HepG2 (cell line): Measurements from ENCODE around the gene SLFNL1. TPM values are rescaled to one million over a fixed set of nuclear protein-coding genes. Genes with fewer than 3 reads are reported as not detected.
A peak's percentile ranks its signal among the peaks of the same experiment; 100 is the strongest.

Source experiments
- ATAC-seq: fragments of 200-7000 bp; cut with Tn5 transposase; 3 replicates; pipeline ENCODE4 v1.9.1; 2020; ENCODE audit warnings: mild to moderate bottlenecking, moderate library complexity
- BruUV-seq: library from RNA; stranded (reverse); fragments of 400-500 nt; replicated peaks from 2 replicates; lab custom pipeline; 2021; lab: Mats Ljungman, UMichigan
- CTCF ChIA-PET: fragments of 300-600 bp; formaldehyde crosslinking; extraction: SDS; loops from one replicate; lab custom pipeline; 2021; ENCODE audit warnings: low total read pairs, inconsistent platforms, low intra/inter-chr PET ratio; lab: Yijun Ruan, JAX
- POLR2A ChIA-PET: fragments of 350-600 bp; sonication (Branson Sonifier 250); formaldehyde crosslinking; loops from one replicate; lab custom pipeline; 2020; ENCODE audit warnings: antibody characterized with exemption, inconsistent platforms; lab: Yijun Ruan, JAX
- DNase-seq: peaks from one replicate; pipeline ENCODE4 v3.0.0-alpha.2; 2015; ENCODE audit warnings: low spot score
- FAIRE-seq: peaks from 3 replicates; lab custom pipeline; 2011; peaks lifted over from hg19 to GRCh38; lab: Jason Lieb, UNC
- H2AFZ ChIP-seq: one replicate; pipeline ENCODE4 v1.6.1; 2011; ENCODE audit warnings: low read length, inconsistent platforms
- H3K27ac ChIP-seq: fragments of 300-600 bp; 3 replicates; pipeline ENCODE4 v1.8.0; 2011; ENCODE audit warnings: mixed run types, mild to moderate bottlenecking, mixed read lengths, low read length, inconsistent platforms; ENCODE audit not compliant: insufficient read depth; ENCODE audit errors: extremely low read length
- H3K27me3 ChIP-seq, 2 experiments: fragments of 200-600 bp in 1 of 2; 2 replicates in 1 of 2; 3 replicates in 1 of 2; pipeline versions ENCODE4 v1.6.0 to v1.8.0; 2011; ENCODE audit warnings: low read length in 2 of 2, mild to moderate bottlenecking in 2 of 2, moderate library complexity in 2 of 2, inconsistent platforms in 1 of 2; ENCODE audit not compliant: insufficient read depth in 2 of 2, control insufficient read depth in 1 of 2
- H3K36me3 ChIP-seq, 2 experiments: fragments of 200-600 bp in 1 of 2; replicated peaks in 1 of 2; 2 replicates in 1 of 2; 3 replicates in 1 of 2; pipeline versions ENCODE4 v1.5.1 to v1.8.0; 2011; ENCODE audit warnings: low read length in 2 of 2, inconsistent platforms in 1 of 2; ENCODE audit not compliant: insufficient read depth in 2 of 2, control insufficient read depth in 1 of 2
- H3K4me1 ChIP-seq: 2 replicates; pipeline ENCODE4 v1.5.1; 2012; ENCODE audit warnings: low read length, inconsistent platforms; ENCODE audit not compliant: insufficient read depth
- H3K4me2 ChIP-seq: 2 replicates; pipeline ENCODE4 v1.6.0; 2011; ENCODE audit warnings: low read depth, low read length, inconsistent platforms
- H3K4me3 ChIP-seq, 3 experiments: fragments of 200-600 bp in 1 of 3; sonication (generic), shearing (Covaris generic) in 1 of 3; replicated peaks in 1 of 3; 2 replicates each; pipeline ENCODE4 v1.5.1; 2011 to 2016; ENCODE audit warnings: low read length in 3 of 3, inconsistent platforms in 2 of 3, low read depth in 2 of 3, mild to moderate bottlenecking in 2 of 3, control low read depth in 1 of 3, mixed read lengths in 1 of 3; ENCODE audit not compliant: insufficient read depth in 1 of 3
- H3K79me2 ChIP-seq: one replicate; pipeline ENCODE4 v1.6.1; 2011; ENCODE audit warnings: low read length, inconsistent platforms; ENCODE audit not compliant: insufficient read depth
- H3K9ac ChIP-seq: 2 replicates; pipeline ENCODE4 v1.6.0; 2011; ENCODE audit warnings: mild to moderate bottlenecking, low read depth, low read length, inconsistent platforms; ENCODE audit not compliant: insufficient read depth
- H3K9me3 ChIP-seq: 2 replicates; pipeline ENCODE4 v1.5.1; 2012; ENCODE audit warnings: mild to moderate bottlenecking, low read length
- H4K20me1 ChIP-seq: 2 replicates; pipeline ENCODE4 v1.6.0; 2011; ENCODE audit warnings: inconsistent platforms, mild to moderate bottlenecking, low read length, moderate library complexity; ENCODE audit not compliant: insufficient read depth
- CEBPB ChIP-seq: IDR thresholded peaks from 2 replicates; pipeline ENCODE4 v1.6.1; 2011; ENCODE audit warnings: low read depth, low read length, improper control_type of control experiment, borderline replicate concordance
- CERS6 ChIP-seq: sonication (generic); formaldehyde crosslinking; IDR thresholded peaks from 2 replicates; pipeline ENCODE4 v1.5.0; 2020; ENCODE audit warnings: missing genetic modification reagents
- ETS1 ChIP-seq: sonication (generic); formaldehyde crosslinking; IDR thresholded peaks from 2 replicates; pipeline ENCODE4 v1.4.0; 2020; ENCODE audit warnings: missing genetic modification reagents
- GABPB1 ChIP-seq: IDR thresholded peaks from 2 replicates; pipeline ENCODE4 v1.6.1; 2016; ENCODE audit warnings: mild to moderate bottlenecking, missing genetic modification reagents, moderate library complexity, missing compliant biosample characterization
- GPN1 ChIP-seq: sonication (generic); formaldehyde crosslinking; IDR thresholded peaks from 2 replicates; pipeline ENCODE4 v1.5.1; 2020; ENCODE audit warnings: missing genetic modification reagents, borderline replicate concordance
- SAFB2 ChIP-seq: sonication (generic); formaldehyde crosslinking; IDR thresholded peaks from 2 replicates; pipeline ENCODE4 v1.5.1; 2020; ENCODE audit warnings: missing genetic modification reagents, low read depth, mild to moderate bottlenecking, borderline replicate concordance
- ZBTB21 ChIP-seq: sonication (generic); formaldehyde crosslinking; IDR thresholded peaks from 2 replicates; pipeline ENCODE4 v1.4.0; 2020; ENCODE audit warnings: missing genetic modification reagents
- ZBTB3 ChIP-seq: sonication (generic); formaldehyde crosslinking; IDR thresholded peaks from 2 replicates; pipeline ENCODE4 v1.4.0; 2020; ENCODE audit warnings: low read depth, mild to moderate bottlenecking, moderate library complexity, missing genetic modification reagents, borderline replicate concordance
- ZNF138 ChIP-seq: sonication (generic); formaldehyde crosslinking; IDR thresholded peaks from 2 replicates; pipeline ENCODE4 v1.5.0; 2020; ENCODE audit warnings: mild to moderate bottlenecking, low read depth, missing genetic modification reagents
- ZNF264 ChIP-seq: sonication (generic); formaldehyde crosslinking; IDR thresholded peaks from 2 replicates; pipeline ENCODE4 v1.4.0; 2020; ENCODE audit warnings: missing genetic modification reagents
- ZNF609 ChIP-seq: sonication (generic); formaldehyde crosslinking; IDR thresholded peaks from 2 replicates; pipeline ENCODE4 v1.4.0; 2020; ENCODE audit warnings: mild to moderate bottlenecking, missing genetic modification reagents, borderline replicate concordance
- WGBS: methylation state at CpG from one replicate; pipeline ENCODE4 v1.1.6; 2017; ENCODE audit warnings: low lambda C conversion rate; 5-methylcytosine and 5-hydroxymethylcytosine counted together
- in situ Hi-C: cut with HindIII; loops from 2 replicates; pipeline ENCODE4 v1.10.0; 2017; ENCODE audit warnings: low pct_unique_long_range_greater_than_20kb; ENCODE audit not compliant: extremely low pct_ligation_motif_present
- intact Hi-C: fragments of 100-400 bp; cut with micrococcal nuclease; formaldehyde crosslinking; loops from one replicate; pipeline ENCODE4 v1.10.0; 2022; ENCODE audit not compliant: unreplicated experiment
- polyA plus RNA-seq, 8 experiments: library from polyadenylated mRNA; depleted of rRNA in 3 of 8; stranded (reverse) in 7 of 8; unstranded in 1 of 8; fragments of >200 nt; fragmentation: Illumina TruSeq in 4 of 8; extraction: Trizol in 4 of 8; gene quantifications; 2 replicates each; pipeline versions ENCODE4 v1.2.1 to v1.2.3, GENCODE V29; 2011 to 2016; ENCODE audit warnings: low read depth in 4 of 8, missing spikeins in 1 of 8, mixed read lengths in 1 of 8; ENCODE audit not compliant: insufficient read depth in 1 of 8
- total RNA-seq, 5 experiments: library from RNA; depleted of rRNA; stranded (reverse); fragments of >200 nt; fragmentation: Illumina TruSeq; extraction: Trizol; gene quantifications; 2 replicates each; pipeline ENCODE4 v1.2.3, GENCODE V29; 2016; ENCODE audit warnings: low read depth in 1 of 5

SLFNL1 gene
- total and polyA plus RNA-seq, 2 of the 13 experiments (the other 11 are each of a cell fraction or from before 2014, with no cell fraction given) = 0.07 to 0.20 TPM

- BruUV-seq = no TSS peak
- Histone ChIP-seq H3K27ac (peak overlapping the region; percentile 26), H3K27me3 (no peaks in the 10 kb centered on the region), H2AFZ (no peak overlapping the region), H3K4me3 (no peak overlapping the region), H3K36me3 (peaks cover 20 to 74% of the 10 kb centered on the region in 2 experiments), H3K4me1 (peaks cover 81% of the 10 kb centered on the region), H3K79me2 (peaks cover 24% of the 10 kb centered on the region), H3K4me2 (no peak overlapping the region), H4K20me1 (no peaks in the 10 kb centered on the region), H3K9me3 (no peaks in the 10 kb centered on the region)
- FAIRE-seq = no peak
- no peak for DNase-seq
- intact Hi-C loops = no loop called here
- CTCF ChIA-PET = no interaction called here
- POLR2A ChIA-PET = interaction anchor here (1.1 kb wide), 1 partner anchor 256 kb away, joined by 3 read pairs; the partner anchor contains the start of gene SCMH1
- ATAC-seq = no peak
- TF ChIP-seq CEBPB = peak; percentile 21; the same call in 1 of the 2 replicates
- TF ChIP-seq CERS6 (CRISPR knock-in tag) = no peak
- TF ChIP-seq, all 625 proteins: peak for 1
- H3K9ac ChIP-seq = no peak overlapping the region; the same call in 1 of the 2 replicates
- WGBS = 93% methylated on average over 10 of the region's 10 CpGs
- in situ Hi-C loops = no loop called here
Measured at GRCh38 chr1:40986328-40986783, 35.2 kb downstream of the SLFNL1 start.

- no peaks in the 10 kb centered on the region for H4K20me1 ChIP-seq
- DNase-seq (no peak), ATAC-seq (no peak), FAIRE-seq (no peak)
- H3K4me2 ChIP-seq = no peak overlapping the region
- H3K79me2 ChIP-seq = peaks cover 28% of the 10 kb centered on the region
- H3K9me3 ChIP-seq = no peaks in the 10 kb centered on the region
- no peak overlapping the region for H3K4me3 ChIP-seq
- in situ Hi-C loops = no loop called here
- CTCF ChIA-PET = no interaction called here
- peaks cover 85% of the 10 kb centered on the region for H3K4me1 ChIP-seq
- H3K9ac ChIP-seq = no peak overlapping the region
- H2AFZ ChIP-seq = no peak overlapping the region
- H3K27ac ChIP-seq = no peak overlapping the region
- no peaks in the 10 kb centered on the region for H3K27me3 ChIP-seq
- 97% methylated on average over 3 of the region's 3 CpGs for WGBS
- H3K36me3 ChIP-seq = peaks cover 20 to 69% of the 10 kb centered on the region in 2 experiments
- BruUV-seq = no TSS peak
- POLR2A ChIA-PET = no interaction called here
- intact Hi-C loops = no loop called here
- TF ChIP-seq ZBTB21 (no peak), ZBTB3 (CRISPR knock-in tag) (no peak), ZNF609 (no peak), GABPB1 (CRISPR knock-in tag) (no peak), SAFB2 (CRISPR knock-in tag) (no peak), GPN1 (no peak), ETS1 (no peak), ZNF138 (CRISPR knock-in tag) (no peak), ZNF264 (CRISPR knock-in tag) (no peak)
Measured at GRCh38 chr1:40985875-40986274, 35.6 kb downstream of the SLFNL1 start.
